Measurements from ENCODE around the gene RIBC2.

DNA sequence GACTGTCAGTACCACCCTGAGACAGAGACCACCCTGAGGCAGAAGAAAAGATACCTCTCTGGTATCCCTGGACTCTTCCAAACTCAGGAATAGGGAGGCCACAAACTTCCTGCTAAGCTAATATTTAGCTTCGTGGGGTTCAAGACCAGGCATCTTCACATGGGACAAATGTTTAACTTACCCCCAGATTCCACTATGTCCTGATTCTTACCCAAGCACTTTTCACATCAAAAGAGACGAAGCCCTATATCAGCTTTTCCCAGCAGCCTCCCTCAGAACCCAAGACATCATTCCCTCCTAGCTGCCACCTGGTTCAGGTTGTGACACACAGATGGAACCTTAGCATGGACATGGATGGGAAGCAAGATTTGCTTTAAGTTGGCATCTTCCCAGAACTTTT is 32.1 kb upstream of the RIBC2 start:
- TF ChIP-seq, protein P1, sequence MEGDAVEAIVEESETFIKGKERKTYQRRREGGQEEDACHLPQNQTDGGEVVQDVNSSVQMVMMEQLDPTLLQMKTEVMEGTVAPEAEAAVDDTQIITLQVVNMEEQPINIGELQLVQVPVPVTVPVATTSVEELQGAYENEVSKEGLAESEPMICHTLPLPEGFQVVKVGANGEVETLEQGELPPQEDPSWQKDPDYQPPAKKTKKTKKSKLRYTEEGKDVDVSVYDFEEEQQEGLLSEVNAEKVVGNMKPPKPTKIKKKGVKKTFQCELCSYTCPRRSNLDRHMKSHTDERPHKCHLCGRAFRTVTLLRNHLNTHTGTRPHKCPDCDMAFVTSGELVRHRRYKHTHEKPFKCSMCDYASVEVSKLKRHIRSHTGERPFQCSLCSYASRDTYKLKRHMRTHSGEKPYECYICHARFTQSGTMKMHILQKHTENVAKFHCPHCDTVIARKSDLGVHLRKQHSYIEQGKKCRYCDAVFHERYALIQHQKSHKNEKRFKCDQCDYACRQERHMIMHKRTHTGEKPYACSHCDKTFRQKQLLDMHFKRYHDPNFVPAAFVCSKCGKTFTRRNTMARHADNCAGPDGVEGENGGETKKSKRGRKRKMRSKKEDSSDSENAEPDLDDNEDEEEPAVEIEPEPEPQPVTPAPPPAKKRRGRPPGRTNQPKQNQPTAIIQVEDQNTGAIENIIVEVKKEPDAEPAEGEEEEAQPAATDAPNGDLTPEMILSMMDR (IDR thresholded peaks at IDR 0.05; ENCODE audit: low read length), result no peak
- TF ChIP-seq EZH2 (IDR thresholded peaks at IDR 0.05; ENCODE audit: borderline replicate concordance, low read length), result no peak

Measured in OCI-LY1 (cell line).